GM21576 (cell line): ENCODE data around the gene JUNB.

Source experiments
- ATAC-seq: cut with Tn5 transposase; IDR thresholded peaks from one replicate; pipeline ENCODE4 v1.9.1; 2021; ENCODE audit warnings: mild to moderate bottlenecking, moderate library complexity; ENCODE audit not compliant: unreplicated experiment

JUNB gene

GRCh38 chr19:12791345-12792050 lies at the start of gene JUNB:
Gene JUNB, plus strand, starts transcription at chr19:12791486. Its CDS starts 286 bp downstream, at chr19:12791772.
- ATAC-seq: peak; percentile 26

DNA sequence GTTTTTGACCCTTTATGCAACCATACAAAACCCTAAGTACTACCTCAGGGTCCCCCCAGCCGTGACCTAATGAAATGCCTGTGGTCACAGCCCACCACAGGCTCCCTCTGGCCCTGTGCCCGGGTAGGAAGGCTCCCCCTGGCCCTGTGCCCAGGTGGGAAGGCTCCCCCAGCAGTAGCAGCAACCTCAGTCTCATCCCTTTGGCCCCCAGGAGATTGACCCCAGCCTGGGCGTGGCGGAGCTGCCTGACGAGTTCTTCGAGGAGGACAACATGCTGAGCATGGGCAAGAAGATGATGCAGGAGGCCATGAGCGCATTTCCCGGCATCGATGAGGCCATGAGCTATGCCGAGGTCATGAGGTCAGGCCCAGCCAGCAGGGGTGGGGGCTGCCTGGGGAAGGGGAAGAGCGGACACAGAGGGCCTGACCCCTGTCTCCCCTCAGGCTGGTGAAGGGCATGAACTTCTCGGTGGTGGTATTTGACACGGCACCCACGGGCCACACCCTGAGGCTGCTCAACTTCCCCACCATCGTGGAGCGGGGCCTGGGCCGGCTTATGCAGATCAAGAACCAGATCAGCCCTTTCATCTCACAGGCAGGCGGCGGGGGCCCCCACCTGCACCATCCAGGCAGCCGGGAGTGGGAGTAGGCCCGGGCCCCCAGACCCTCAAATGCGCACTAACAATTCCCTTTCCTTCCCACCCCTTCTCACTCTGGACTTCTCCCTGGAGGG lies 46.0 kb upstream of the JUNB start:
- no peak for ATAC-seq

DNA sequence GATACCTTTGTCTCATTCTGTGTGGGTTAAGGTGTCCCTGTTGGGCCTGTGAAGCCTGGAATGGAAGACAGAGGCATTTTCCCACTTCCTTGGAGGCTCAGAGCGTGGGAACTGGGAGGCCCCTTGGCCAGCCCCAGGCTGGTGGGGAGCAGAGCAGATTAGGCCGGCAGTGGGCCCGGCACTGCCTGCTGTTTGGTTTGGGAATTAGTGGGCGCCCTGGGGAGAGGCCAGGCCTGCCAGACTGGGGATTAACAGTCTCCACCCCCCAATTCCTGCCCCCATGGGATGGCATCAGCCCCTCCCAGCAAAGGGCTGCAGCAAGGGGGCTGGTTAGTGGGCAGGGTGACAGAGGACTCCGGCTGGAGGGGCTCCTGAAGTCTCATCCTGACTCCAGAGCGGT lies 42.8 kb upstream of the JUNB start:
- no peak for ATAC-seq

GRCh38 chr19:12749938-12750521 lies 41.3 kb upstream of the JUNB start:
- ATAC-seq: no peak

DNA sequence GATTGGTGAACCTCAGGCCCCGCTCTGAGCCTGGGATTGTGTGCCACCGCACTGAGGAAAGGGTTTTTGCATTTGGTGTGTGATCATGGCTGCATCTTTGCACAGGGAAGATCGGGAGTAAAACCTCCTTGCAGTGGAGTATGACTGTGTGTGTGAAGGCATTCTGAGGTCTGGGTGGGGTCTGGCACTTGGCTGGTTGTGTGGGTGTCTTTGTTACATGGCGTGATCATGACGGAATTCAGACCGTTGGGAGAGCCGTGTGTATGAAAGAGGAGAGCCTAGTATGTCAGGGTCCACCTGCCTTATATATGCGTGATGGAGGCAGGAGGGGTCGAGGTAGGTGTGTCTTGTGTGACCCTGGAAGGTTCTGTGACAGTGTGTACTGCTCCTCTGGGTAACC lies 40.4 kb upstream of the JUNB start:
- ATAC-seq: no peak

GRCh38 chr19:12751635-12752034 lies 39.7 kb upstream of the JUNB start, which contains the start of gene BEST2:
Gene BEST2, plus strand, starts transcription at chr19:12751791. Its CDS starts 802 bp downstream, at chr19:12752593.
- ATAC-seq: no peak

GRCh38 chr19:12752056-12752781 lies 39.1 kb upstream of the JUNB start:
- no peak for ATAC-seq

GRCh38 chr19:12754465-12755196 lies 36.7 kb upstream of the JUNB start:
- ATAC-seq: no peak

- no peak for ATAC-seq
Observed at GRCh38 chr19:12756150-12756883, 35.0 kb upstream of the JUNB start.

GRCh38 chr19:12757544-12758274 lies 33.6 kb upstream of the JUNB start:
- ATAC-seq: no peak

GRCh38 chr19:12759686-12760085 lies 31.6 kb upstream of the JUNB start:
- no peak for ATAC-seq

- no peak for ATAC-seq
Observed at GRCh38 chr19:12763100-12763499, 28.2 kb upstream of the JUNB start.

DNA sequence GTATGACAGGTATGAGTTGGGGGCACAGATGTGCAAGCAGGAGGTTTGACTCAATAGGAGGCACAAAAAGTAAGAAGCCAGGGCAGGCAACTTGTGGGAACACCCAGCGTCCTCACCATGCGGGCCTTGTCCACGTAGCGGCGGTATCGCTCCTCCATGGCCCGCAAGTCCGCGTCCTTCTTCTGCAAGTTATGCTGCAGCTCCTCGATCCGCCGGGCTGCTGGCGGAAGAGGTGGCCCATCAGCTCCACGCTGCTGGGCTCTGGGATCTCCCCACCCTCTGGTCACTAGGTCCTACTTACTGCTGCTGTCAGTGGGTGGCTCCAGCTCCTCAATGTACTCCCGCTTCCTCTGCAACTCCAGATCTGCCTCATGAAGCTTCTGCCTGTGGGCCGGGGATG lies 26.6 kb upstream of the JUNB start:
- ATAC-seq: no peak

DNA sequence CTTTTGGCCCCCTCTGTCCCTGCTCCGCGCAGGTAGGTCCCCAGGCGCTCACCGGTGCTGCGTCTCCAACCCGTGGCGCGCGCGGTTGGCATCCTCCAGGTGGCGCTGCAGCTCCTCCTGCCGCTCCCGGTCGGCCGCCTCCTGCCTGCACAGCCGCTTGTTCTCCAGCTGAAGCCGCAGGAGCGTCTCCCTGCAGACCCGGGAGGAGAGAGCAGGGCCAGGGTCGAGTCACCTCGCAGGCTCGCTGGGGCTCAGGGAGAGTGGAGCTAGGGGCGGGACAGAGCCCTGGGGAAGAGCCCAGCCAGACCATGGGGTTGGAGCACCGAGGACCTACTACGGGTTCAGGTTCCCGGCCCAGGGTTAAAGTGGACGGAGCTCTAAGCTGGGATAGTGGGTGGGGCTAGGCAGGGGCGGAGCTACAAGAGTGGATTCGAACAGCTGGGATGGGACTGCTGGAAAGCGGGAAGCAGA lies 25.2 kb upstream of the JUNB start:
- no peak for ATAC-seq

DNA sequence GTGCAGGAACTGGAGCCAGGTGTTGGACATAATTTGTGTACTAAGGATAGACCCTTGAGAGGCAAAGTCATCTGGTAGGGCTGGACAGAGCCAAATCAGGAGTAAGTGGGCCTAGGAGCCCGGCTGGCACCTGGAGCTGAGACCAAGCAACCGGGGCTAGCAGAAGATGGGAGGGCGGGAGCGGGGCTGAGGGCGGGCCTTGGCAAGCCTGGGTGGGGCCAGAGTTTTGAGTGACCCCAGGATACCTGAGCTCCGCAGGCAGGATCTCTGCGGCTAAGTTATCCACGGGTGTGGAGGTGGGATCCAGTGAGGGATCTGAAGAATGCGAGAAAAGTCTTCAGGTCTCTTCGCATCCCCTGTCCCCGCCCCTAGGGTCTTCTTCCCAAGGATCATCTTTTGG lies 24.1 kb upstream of the JUNB start:
- ATAC-seq: no peak

DNA sequence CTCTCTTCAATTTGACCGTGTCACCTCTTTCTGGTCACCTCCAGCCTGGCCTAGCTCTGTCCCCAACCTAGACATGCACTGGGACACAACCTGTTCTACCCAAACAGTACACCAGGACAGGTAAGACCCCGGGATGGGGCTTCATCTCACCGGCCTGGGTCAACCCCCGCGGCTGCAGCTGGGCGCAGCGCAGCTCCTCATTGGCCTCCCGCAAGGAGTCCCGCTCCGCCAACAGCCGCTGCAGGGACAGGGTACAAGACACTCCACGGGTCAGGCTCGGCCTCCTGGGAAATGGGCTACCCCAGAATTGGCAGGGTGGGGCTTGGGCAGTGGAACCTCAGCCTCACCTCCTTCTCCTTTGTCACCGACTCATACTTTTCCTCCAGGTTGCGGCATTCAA lies 23.6 kb upstream of the JUNB start:
- ATAC-seq: no peak

DNA sequence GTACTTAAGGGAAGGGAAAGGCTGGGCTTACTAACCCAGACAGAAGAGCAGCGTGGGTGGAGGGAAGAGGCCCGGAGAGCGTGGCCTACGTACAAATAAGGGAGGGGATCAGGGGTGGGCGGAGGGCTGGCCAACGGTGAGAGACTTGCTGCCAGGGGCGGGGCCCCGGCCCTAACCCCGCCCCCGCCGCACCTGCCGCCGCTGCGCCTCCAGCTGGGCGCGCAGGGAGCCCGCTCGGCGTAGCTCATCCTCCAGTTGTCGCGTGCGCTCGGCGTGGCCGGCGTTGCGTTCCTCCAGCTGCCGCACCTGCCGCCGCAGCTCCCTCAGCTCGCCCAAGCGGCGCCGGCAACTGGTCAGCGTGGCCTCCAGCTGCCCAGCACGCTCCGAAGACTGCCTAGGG lies 21.6 kb upstream of the JUNB start:
- no peak for ATAC-seq

DNA sequence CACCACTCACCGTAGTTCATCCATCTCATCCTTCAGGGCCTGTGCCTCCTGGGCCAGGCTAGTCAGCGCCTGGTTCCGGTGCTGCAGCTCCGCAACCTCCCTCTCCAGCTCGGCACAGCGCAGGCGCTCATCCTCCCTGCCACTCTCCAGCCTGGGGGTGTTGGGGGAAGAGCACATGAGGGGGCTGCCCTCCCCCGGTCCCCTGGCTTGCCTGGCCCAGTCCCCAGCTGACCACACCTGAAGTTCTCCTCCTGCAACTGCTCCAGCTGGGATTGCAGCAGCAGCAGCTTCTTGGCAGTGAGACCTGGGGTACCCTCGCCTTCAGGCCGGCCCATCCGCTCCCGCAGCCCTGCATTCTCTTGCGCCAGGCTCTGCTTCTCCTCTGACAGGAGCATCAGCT lies 20.4 kb upstream of the JUNB start:
- no peak for ATAC-seq

DNA sequence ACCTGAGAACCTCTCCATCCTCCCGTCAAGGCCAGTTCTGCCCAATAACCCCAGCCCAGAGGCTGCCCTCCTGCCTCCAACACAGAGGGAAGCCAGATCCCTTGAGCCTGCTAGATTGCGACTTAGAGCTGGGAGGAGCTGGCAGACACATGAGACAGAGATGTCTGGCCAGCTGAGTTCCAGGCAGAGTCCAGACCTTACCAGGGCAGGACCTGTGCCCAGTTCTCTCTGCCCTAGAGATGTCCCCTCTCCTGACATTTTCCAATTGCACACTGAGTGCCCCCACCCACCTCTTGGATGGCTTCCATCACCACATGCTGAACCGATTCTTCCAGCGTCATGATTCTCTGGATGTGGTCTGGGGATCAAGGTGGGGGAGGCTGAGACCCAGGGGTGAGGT lies 19.0 kb upstream of the JUNB start:
- no peak for ATAC-seq
